ENCODE data around the gene TTC16.

TTC16 gene

DNA sequence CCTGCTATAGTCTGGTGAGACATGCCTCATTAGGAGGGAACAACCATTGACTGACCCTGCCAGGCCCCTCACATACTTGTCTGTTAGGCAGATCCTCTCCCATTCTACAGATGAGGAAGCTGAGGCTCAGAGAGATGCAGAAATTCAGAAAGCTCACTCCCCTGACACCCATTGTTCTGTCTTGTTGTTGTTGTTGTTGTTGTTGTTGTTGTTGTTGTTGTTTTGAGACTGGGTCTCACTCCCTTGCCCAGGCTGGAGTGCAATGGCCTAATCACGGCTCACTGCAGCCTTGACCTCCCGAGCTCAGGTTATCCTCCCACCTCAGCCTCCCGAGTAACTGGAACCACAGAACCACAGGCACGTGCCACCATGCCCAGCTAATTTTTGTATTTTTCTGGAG, 22.2 kb upstream of the TTC16 start:
- in situ Hi-C loops (cut with HindIII; ENCODE audit: low pct_ligation_motif_present, low pct_unique_long_range_greater_than_20kb, low sequenced_read_pairs) = no loop called here
- DNase-seq = no peak

DNA sequence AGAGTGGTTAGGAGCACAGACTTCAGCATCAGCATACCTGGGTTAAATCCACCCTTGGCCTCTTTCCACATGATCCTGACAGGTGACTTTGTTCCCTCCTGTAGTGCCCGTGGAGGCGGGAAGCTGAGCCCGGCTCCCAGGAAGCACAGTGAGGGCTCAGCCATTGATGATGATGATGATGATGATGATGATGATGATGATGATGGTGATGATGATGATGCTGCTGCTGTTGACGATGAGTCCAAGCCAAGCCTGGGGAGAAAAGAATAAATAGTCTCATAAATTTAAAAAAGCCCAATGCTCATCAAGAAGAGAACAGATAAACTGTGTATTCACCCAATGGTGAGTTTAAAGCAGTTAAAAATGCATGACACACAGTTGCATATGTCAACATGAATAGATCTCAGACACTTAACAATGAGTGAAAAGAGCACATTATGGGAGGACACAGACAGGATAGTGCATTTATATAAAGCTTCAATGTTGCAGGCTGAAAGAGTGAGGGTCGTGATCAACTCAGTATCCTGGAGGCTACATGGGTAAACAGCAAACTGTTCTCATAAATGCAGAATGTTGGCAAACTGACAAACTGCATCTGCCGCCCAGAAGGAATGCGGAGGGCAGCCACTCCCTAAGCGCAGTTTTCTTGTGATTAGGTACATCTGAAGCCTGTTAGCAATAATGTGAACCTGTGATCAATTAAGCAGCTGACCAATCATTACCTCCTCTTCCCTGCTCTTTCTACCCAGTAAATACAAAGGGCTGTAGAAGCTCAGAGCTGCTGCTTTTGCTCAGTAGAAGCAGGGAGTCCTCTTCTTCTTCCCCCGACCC, 20.8 kb upstream of the TTC16 start:
- in situ Hi-C loops (cut with HindIII; ENCODE audit: low pct_ligation_motif_present, low pct_unique_long_range_greater_than_20kb, low sequenced_read_pairs) = no loop called here
- no peak for DNase-seq

DNA sequence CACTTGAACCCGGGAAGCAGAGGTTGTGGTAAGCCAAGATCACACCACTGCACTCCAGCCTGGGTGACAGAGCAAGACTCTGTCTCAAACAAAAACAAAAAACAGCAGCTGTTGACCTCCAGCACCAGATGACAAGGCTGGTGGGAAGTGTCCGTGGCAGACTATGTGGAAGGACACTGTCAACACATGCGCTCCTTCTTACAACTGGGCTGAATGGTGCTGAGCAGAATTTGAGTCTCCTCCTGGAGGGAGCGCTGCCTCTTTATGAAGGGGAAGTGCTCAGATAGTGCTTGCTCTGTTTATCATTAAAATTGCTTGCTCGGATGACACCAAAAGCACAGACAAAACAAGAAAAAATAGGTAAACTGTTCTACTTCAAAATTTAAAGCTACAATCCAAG, 18.3 kb upstream of the TTC16 start:
- DNase-seq = no peak
- in situ Hi-C loops (cut with HindIII; ENCODE audit: low pct_ligation_motif_present, low pct_unique_long_range_greater_than_20kb, low sequenced_read_pairs) = no loop called here

DNA sequence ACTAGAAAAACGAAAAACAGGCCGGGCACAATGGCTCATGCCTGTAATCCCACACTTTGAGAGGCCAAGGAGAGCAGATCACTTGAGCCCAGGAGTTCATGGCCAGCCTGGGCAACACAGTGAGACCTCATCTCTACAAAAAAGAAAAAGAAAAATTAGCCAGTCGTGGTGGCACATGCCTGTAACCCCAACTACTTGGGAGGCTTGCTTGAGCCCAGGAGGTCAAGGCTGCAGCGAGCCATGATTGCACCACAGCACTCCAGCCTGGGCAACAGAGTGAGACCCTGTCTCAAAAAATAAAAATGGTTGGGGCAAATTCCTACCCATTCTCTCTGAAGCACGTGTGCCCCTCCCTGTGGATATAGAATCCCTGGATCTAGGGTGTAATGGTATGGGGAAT, 17.5 kb upstream of the TTC16 start:
- no peak for DNase-seq
- in situ Hi-C loops (cut with HindIII; ENCODE audit: low pct_ligation_motif_present, low pct_unique_long_range_greater_than_20kb, low sequenced_read_pairs) = no loop called here

DNA sequence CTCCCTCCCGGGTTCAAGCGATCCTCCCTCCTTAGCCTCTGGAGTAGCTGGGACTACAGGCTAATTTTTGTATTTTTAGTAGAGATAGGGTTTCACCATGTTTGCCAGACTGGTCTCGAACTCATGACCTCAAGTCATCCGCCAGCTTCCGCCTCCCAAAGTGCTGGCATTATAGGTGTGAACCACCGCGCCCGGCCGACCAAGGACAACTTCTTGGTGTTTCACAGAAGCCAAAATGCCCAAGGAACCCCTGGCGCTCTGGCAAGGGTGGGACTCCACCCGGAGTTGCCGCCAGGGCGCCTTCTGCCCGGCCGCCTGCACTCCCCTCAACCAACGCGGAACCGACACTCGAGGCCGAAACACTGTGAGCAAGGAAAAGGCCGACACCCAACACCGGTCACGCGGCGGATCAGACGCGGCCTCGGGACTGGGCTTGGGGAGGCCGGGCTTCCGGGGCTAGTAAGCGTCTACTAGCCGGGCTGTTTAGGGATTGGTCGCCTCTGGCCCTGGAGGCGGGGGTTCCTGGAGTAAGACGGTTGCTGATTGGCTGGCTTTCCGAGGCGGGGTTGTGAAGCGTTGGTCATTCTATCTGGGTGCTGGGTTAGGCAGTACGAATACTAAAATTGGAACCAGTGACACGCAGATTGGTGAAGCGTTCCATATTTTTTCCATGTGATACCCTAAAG, 16.8 kb upstream of the TTC16 start:
- DNase-seq = peak; percentile 50
- in situ Hi-C loops (cut with HindIII; ENCODE audit: low pct_ligation_motif_present, low pct_unique_long_range_greater_than_20kb, low sequenced_read_pairs) = no loop called here

DNA sequence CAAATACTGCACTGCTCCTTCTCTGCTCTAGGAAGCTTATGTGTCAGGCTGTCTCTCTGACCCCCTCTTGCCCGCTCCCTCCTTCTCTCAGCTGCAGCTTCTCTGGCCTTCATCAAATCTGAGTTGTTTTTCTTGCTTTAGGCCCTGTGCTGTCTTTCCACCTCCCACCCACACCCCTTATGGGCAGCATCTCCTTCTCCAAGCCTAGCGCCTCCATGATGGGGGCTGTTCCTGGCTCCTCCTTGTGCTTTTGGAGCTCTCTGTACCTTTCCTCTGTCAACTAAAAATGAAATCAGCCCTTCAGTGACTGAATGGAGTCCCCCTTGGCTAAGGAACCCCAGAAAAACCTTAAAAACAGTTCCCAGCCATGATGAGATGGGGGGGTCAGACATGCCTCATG, 15.7 kb upstream of the TTC16 start:
- in situ Hi-C loops (cut with HindIII; ENCODE audit: low pct_ligation_motif_present, low pct_unique_long_range_greater_than_20kb, low sequenced_read_pairs) = no loop called here
- no peak for DNase-seq

DNA sequence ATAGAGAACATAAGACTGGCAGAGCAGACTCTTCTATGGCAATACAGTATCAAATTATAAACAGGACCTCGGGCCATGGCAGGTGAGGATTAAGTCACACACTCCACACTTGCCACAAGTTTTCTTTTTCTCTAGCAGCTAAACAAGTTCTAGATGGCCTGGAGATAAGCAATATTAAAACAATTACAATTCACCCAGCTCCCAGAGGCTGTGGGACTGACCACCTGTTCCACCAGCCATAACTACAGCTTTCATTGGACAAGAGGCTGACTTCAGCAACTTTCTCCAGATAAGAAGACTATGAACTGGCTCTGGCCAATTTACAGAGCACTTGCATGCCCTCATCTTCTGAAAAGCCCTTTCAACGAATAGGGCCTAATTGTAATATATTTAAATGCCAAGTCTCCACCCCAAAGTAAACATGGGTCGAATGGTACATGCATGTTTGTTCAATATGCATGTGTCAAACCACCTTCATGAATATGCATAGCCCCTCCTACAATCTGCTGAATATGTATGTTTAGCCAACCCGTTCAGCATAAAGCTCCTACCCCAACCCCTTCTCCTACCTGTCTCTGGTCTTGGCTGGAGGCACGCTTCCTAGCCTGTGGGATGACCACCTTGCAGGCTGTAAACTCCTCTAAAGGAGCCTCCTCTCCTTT, 15.2 kb upstream of the TTC16 start:
- in situ Hi-C loops (cut with HindIII; ENCODE audit: low pct_ligation_motif_present, low pct_unique_long_range_greater_than_20kb, low sequenced_read_pairs) = no loop called here

DNA sequence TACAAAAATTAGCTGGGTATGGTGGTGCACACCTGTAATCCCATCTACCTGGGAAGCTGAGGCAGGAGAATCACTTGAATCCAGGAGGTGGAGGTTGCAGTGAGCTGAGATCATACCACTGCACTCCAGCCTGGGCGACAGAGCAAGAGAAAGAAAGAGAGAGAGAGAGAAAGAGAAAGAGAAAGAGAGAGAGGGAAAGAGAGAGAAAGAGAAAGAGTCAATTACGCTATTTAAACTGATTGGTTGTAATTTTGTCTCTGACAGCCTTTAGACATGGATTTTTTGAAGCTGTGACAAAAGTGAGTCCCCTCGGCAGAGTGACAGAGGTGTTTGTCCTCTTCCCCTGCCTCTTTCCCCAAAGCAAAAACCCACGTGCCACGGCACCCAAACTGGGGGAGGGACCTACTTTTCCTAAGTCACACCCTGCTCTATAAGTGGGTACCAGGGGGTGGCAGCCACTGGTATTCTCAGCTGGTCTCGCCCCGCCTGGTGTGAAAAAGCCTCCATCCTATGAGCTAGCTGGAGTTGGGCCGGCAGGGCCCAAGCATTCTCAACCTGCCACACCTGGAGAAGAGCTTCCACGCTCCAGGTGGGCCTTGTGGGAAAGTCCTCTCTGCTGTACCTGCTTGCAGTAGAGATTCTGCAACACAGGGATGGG, 12.5 kb upstream of the TTC16 start:
- in situ Hi-C loops (cut with HindIII; ENCODE audit: low pct_ligation_motif_present, low pct_unique_long_range_greater_than_20kb, low sequenced_read_pairs) = no loop called here
- DNase-seq = no peak

More for the DNA sequence above, 15.2 kb upstream of the TTC16 start:
- no peak for DNase-seq

DNA sequence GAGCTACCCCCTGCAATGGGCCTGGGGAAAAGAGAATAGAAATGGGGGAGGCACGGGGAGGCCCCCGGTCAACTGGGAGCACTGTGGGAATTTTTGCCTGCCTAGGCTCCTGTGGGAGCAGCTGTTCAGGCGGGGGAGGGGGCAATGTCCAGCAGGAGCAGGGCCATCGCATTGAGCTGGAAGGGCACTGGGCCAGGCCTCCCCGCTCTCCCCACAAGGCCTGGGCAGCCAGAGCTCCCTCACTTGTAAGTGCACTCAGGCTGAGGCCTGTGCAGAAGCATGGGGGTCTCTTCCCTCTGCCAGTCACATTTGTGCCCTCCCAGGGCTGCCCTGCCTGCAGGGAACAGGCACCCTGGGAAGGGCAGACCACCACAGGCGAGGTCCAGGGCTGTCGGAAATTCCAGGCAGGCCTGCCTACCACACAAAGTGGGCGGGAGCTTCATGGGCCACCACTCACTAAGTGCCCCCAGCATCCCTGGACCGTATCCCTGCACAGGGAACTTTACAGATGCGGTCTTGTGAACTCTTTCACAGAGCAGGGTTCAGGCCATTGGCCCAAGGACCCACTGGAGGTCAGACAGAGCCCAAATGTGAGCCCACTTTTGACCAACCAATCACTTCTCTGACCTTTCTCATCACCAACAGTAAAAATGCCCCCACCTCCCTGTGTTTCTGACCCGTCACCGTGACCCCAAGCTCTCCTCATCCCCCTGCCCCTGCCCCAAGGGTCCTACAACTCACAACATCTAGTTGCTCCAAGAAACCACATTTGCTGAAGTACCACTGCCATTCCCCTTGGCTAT, 10.1 kb upstream of the TTC16 start:
- in situ Hi-C loops (cut with HindIII; ENCODE audit: low pct_ligation_motif_present, low pct_unique_long_range_greater_than_20kb, low sequenced_read_pairs) = no loop called here
- DNase-seq = no peak

DNA sequence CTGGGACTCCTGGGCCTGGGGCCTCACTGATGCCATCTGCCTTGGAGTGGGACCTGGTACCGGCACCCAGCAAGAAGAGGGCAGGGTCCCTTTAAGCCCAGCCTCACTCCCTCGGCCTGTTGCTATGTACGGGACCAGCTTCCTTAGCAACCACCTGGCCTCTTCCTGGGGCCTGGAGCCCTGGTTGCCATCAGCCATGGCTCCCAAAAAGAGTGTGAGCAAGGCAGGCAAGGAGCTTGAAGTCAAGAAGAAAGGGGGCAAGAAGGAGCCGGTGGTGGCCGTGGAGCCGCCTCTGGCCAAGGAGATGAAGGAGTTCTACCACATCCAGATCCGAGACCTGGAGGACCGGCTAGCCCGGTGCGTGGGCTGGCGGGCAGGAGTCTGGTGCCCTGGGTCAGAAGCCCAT, 9.0 kb upstream of the TTC16 start, which contains the start of gene CFAP157:
Gene CFAP157, plus strand, starts transcription at position 153 of the 406 bp plus-strand sequence. Its CDS starts 44 bp downstream, at position 197.
- in situ Hi-C loops (cut with HindIII; ENCODE audit: low pct_ligation_motif_present, low pct_unique_long_range_greater_than_20kb, low sequenced_read_pairs) = no loop called here
- DNase-seq = no peak

DNA sequence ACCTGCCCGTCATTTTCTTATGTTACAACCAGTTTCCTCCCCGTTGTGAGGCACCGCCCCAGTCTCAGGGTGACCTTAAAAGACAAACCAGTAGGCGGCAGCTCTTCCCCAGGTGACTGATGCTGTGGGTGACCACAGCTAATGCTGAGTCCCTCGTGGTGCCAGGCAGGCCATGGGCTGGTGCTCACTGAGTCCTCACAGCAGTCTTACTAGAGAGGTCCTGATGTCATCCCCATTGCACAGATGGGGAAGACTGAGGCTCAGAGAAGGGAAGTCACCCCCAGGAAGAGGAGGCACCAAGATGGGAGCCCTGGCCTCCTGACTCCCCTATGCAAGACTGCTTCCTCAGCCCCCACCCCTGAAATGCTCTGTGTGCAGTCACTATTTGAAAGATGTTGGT, 8.1 kb upstream of the TTC16 start:
- DNase-seq = no peak

DNA sequence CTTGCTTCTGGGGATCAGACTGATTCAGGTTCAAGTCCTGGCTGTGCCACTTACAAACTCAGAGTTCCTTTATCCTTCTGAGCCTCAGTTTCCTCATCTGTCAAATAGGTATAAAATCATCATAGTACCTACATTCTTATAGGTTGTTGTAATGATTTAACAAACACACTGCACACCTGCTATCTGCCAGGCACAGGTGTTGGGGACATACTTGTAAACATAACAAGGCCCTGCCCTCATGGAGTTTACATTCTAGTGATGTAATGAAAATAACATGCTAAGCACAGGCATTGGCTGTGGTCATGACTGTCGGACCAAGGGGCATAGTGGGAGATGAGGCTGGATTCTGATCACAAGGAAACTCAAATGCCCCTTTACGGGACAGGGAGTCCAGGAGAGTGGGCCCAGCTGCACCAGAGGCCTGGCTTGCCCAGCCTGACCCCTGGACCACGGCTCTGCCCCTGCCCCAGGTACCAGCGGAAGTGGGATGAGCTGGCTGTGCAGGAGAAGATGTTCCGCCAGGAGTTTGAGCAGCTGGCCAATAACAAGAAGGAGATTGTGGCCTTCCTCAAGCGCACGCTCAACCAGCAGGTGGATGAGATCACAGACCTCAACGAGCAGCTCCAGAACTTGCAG, 6.8 kb upstream of the TTC16 start:
- in situ Hi-C loops (cut with HindIII; ENCODE audit: low pct_ligation_motif_present, low pct_unique_long_range_greater_than_20kb, low sequenced_read_pairs) = no loop called here
- no peak for DNase-seq

More for the DNA sequence above, 8.1 kb upstream of the TTC16 start:
- in situ Hi-C loops (cut with HindIII; ENCODE audit: low pct_ligation_motif_present, low pct_unique_long_range_greater_than_20kb, low sequenced_read_pairs) = no loop called here

DNA sequence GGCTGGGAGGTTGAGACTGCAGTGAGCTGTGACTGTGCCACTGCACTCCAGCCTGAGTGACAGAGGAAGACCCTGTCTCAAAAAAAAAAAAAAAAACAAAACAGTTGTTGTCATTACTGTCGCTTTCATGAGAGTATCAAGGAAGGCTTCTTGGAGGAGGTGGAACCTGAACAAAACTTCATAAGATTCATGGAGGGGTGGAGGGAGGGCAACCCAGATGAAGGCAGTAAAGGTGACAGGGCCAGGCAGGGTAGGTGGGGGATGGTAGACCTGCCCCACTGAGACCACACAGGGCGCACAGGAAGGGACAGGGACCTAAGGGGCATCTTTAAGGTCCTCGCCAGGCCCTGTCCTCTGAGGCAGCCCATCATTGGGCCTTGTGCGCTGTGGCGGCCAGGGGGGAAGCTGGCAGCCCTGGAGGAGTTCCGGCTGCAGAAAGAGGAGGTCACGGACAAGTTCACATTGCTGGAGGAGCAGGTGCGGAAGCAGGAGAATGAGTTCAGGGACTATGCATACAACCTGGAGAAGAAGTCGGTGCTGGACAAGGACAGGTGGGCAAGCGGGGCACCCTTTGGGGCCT, 5.6 kb upstream of the TTC16 start:
- in situ Hi-C loops (cut with HindIII; ENCODE audit: low pct_ligation_motif_present, low pct_unique_long_range_greater_than_20kb, low sequenced_read_pairs) = no loop called here
- DNase-seq = no peak

DNA sequence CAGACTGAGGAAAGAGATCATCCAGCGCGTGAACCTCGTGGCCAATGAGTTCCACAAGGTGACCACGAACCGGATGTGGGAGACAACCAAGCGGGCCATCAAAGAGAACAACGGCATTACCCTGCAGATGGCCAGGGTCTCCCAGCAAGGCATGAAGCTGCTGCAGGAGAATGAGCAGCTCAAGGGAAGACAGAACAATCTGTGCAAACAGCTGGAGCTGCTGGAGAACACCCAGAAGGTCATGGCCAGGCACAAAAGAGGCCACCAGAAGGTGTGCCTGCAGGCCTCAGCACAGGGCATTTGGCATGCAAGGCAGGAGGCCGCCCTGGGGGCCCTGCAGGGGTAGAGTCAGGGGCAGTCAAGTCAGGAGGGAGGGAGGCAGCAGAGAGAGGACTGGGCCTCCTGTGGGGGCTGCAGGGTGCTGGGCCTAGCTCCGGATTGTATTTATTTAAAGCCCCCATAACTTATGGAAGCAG, 4.6 kb upstream of the TTC16 start:
- no peak for DNase-seq
- in situ Hi-C loops (cut with HindIII; ENCODE audit: low pct_ligation_motif_present, low pct_unique_long_range_greater_than_20kb, low sequenced_read_pairs) = no loop called here

DNA sequence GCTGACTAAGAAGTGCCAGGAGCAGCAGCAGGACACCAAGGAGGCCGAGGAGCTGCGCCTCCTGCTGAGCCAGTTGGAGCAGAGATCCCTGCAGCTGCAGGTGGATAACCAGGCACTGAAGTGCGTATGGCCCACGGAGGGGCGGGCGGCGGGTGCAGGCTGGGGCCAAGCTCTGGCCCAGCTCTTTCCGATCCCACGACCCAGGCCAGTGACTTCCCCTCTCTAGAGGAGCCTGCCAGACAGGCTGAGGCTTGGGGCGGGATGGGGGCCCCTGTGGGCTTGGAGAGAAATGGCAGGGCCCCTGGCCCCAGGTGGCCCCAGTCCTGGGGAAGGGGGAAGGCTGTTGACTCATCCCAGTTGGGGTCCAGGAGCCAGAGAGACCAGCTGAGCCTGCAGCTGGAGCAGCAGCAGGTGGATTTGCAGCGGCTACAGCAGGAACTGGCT, 4.0 kb upstream of the TTC16 start:
- in situ Hi-C loops (cut with HindIII; ENCODE audit: low pct_ligation_motif_present, low pct_unique_long_range_greater_than_20kb, low sequenced_read_pairs) = no loop called here
- peak; percentile 4 for DNase-seq

DNA sequence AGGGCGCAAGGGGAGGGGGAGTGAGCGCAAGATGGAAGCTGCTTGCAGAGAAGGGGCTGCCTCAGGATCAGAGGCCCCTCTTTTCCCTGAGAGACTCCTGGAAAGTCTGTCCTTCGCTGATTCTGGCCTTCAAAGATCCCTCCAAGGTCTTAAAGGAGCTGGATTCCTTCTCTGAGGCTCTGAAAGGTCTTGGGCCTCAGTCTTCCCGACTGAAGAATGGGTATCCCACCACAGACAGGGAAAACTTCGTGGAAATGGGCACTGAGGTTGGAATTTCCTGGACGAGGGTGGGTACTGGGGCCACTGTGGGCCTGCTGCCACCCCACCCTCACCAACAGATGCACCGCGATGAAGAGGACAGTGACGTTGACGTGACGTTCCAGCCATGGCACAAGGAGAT, 3.5 kb upstream of the TTC16 start:
- DNase-seq = no peak
- in situ Hi-C loops (cut with HindIII; ENCODE audit: low pct_ligation_motif_present, low pct_unique_long_range_greater_than_20kb, low sequenced_read_pairs) = no loop called here

DNA sequence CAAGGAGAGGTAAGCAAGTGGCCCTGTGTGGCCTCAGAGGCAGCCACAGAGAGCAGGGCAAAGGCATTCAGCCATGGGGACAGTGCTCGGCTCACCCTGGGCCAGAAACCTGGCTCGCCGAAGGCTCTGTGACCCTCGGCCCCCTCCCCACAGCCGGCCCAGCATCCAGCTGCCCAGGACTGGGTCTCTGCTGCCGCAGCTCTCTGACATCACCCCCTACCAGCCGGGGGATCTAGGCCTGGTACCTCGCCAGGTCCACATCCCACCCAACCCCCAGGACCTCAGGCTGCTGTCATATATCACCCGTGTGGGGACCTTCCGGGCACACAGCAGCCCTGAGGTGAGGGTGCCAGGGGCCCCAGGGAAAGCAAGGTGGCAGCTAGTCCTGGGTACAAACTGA, 3.0 kb upstream of the TTC16 start:
- no peak for DNase-seq
- in situ Hi-C loops (cut with HindIII; ENCODE audit: low pct_ligation_motif_present, low pct_unique_long_range_greater_than_20kb, low sequenced_read_pairs) = no loop called here

Measured in ACHN (cell line).